NCI-H128 (cell line): ENCODE results near the gene CTNNA2.
"Not testable (repeated sequence)": the region's sequence is repeated elsewhere in the genome, so short reads cannot be mapped to it uniquely, and the experiment has no call there.

ENCODE experiments used
- DNase-seq: peaks from one replicate; lab custom pipeline; 2025; ENCODE audit not compliant: unreplicated experiment; lab: John Stamatoyannopoulos, UW

Gene CTNNA2

DNA sequence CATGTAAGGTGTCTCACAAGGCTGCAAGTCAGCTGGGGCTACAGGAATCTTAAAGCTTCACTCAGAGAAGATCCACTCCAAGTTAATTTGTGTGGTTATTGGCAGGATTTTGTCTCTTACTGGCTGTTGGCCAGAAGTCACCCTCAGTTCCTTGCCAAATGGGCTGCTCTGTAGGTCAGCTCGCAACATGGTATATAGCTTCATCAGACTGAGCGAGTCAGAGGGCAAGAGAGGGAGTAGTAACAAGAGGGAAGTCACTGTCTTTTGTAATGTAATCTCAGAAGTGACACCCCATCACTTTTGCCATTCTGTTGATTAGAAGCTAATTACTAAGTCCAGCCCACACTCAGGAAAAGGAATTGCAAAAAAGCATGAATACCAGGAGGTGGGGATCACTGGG, 672.2 kb downstream of the CTNNA2 start:
- no peak for DNase-seq

DNA sequence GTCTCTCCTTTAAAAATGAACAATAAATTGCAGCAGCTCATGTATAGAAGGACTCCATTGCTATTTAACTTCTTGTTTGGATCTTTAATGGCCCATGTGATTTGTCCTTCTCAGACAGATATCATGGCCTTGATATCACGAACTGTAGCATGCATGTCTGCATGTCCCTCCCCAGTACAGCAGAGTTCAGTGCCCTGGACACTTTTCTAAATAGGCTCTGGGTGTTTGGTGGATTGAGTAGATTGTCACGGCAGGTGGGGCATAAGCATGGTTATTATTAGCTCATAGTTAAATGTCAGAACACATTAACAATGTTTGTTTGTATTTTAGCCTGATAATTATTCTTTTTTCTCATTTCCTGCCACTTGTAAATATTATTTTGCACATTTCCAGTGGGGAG, 673.4 kb downstream of the CTNNA2 start:
- no peak for DNase-seq

DNA sequence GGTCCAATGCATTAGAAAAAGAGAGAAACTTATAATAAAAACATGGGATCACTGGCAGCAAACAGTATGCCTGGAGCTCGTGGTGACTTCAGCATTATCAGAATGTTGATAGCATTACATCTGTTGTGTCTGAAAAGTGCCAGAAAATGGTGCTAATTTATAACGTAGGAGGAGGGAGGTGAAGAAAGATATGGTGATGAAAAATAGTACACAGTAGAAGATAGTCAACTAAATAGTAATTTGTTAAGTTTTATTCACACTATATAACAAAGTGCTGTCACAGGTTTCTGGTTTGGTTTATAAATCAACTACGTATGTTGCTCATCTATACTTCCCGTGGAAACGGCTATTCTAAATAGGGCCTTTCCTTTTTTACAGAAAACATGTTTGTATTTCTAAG, 674.3 kb downstream of the CTNNA2 start:
- DNase-seq, result no peak

DNA sequence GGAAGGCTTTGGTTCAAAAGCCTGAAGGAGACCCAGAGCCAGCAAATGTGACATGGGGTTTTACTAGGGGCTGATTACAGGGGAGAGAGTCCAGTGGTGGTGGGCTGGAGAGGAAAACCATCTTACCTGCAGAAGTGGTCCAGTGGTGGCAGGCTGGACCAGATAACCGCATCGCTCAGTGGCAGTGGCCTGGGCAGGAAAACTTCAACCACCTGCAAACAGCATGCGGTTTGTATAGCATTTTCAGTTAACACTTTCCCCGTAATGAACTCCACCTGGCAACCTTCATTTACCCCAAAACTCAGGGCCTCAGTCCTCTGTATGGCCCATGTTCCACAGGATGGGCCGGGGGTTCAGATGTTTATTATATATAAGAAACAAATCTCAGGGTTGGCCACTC, 677.3 kb downstream of the CTNNA2 start:
- DNase-seq, result no peak

DNA sequence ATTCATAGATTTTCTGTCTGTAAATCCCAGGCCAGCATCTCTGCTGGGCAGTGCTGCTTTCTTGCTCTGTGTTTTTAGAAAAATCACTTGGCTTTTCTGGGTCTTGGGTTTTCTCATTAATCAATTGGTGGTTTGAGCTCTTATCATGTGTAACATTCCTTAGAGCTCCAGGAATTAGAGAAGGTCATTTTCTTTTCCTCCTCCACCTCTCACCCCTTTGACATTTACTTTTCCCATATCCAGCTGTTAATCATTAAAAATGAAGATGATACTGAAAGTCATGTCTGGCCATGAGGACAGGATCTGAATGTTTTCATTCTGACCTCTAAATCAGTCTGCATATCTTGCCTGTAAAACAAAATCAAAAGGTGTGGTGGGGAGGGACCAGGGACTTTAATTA, 680.7 kb downstream of the CTNNA2 start:
- DNase-seq, result no peak

DNA sequence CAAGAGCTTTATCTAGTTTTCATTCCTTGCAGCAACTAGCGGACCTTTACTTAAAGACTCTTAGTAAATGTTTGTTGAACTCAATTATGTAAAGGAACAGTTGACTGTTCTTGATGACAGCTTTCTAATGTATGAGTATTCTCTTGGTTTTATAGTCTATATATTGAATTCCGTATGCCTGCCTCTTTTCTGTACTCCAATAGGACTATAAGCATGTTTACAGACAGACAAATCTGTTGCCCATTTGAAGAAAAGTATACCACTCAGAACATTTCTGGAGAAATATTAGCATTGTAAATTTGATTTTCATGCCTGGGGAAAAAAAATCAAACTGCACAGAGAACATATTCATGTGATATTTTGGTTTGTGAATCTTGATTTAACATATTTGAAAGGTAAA, 682.2 kb downstream of the CTNNA2 start:
- no peak for DNase-seq

DNA sequence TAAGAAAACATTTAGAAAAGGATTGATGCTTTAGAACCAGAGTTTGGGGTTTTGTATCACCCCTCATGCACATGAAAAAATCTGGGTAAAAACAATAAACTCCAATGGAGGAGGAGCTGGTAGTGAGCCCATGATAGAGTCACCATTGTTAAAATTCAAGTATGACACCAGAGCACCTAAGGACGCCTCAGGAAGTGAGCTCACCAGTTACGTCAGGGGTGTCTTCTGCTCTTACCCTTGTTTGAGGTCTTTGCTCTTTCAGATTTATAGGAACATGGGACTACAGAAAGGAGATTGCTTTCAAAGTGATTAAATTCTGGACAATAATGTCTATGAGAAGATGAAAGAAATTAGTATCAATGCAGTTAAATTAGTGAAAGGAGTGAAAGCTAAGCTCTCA, 685.2 kb downstream of the CTNNA2 start:
- no peak for DNase-seq

DNA sequence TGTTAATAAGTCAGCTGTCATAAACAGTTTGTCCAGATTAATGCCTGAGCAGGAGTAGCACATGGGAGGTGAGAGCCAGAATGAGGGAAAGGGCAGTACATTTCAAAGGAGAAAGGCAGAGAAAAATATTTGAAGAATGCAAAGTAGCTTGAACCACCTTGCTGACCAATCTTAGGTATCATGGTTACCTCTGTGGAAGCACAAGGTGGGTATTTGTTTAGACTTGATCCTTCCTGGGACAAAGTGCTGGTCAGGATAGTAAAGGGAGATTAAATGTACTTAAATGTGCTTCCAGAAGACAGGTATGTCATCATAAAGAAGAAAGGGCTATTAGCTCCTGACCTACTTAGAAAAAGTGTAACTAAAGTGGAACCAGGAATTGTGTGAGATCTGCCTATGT, 686.7 kb downstream of the CTNNA2 start:
- no peak for DNase-seq

DNA sequence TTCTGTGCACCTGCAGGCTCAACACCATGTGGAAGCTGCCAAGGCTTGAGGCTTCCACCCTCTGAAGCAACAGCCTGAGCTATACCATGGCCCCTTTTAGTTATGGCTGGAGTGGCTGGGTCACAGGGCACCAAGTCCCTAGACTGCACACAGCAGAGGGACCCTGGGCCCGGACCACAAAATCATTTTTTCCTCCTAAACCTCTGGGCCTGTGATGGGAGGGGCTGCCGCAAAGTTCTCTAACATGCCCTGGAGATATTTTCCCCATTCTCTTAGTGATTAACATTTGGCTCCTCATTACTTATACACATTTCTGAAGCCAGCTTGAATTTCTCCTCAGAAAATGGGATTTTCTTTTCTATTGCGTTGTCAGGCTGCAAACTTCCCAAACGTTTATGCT, 691.1 kb downstream of the CTNNA2 start:
- not testable (repeated sequence) for DNase-seq

DNA sequence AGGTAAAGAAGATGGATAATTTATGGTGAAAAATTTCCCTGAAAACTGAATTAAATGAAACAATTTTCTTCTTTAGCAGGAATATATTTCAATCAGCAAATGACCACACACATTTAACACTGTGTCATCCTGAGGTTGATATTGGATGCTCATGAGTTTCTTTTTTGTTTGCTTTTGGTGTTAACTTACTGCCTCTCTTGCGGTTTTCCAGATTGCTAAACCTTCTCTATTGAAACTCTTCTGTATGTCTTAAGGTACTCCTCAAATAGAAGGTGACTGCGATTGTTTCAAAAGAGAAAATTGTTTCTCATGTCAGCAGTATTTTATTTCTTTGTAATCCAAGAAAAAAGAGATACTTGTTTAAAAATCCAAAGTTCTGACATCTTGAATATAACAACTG, 692.6 kb downstream of the CTNNA2 start:
- DNase-seq, result no peak

DNA sequence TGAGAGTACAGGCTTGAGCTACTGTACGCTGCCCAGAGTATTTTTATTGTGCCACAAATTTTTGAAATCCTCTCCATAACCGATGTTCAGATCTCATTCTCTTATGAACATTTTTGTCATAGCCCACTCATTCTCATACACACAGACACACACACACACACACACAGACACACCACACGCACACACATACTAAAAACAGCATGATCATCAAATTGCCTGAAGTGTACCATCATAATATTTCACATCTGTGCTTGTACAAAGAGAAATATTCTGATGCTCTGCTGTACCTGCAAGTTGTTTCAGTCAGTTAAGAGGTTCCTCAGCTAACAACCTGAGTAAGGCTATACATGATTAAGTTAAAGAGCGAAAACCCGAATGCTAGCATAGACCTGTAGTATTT, 696.6 kb downstream of the CTNNA2 start:
- DNase-seq, result no peak

DNA sequence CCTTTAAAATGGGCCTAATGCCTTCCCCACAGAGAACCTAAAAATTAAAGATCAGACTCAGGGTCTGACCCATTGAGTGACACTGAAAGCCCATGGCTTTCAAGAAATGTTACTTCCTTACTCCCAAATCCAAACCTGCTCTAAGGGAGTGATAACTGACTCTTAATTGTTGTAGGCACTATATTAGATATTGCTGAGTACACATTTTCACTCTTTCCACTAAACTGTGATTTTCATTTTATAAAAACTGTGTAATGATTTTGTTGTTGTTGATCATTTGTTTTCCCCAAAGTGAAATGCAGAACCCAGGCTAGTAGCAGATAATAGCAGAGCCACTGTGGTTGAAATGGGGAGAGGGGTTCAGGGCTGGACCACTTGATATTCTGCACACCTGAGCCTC, 704.6 kb downstream of the CTNNA2 start:
- DNase-seq, result no peak

DNA sequence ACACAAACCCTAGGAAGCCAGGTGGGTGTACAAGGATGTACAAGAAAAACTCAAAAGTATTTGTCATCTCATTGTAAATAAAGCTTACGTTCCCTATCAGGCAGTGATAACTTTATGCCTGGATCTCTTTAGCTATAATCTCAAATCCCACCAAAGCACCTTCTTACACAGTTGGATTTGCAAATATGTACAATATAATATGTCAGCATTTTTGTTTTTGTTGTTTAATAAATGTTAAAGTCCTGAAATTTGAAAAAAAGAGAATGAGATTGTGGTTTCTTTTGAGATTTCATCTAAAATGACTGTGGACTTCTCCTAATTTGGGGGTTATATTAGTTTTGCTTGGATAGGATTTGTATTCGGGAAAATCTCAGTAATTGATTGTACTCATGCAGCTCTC, 709.8 kb downstream of the CTNNA2 start:
- no peak for DNase-seq

DNA sequence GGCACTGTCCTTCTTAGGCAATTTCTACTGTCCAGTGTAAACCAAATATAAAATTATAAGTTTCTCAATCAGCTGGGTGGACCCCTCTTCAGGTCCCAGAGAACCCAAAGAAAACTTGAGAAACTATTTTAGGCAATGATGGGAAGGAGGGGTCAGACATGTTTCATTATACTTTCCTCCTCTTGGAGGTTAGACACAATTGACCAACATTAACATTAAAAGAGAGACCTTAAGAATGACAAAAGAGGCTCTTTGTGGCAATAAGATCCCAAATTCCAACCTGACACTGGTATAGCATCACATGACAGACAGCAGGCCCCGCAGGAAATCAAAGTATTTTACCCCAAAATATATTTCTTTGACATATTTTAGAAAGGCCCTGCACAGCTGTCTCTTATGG, 718.6 kb downstream of the CTNNA2 start:
- no peak for DNase-seq

DNA sequence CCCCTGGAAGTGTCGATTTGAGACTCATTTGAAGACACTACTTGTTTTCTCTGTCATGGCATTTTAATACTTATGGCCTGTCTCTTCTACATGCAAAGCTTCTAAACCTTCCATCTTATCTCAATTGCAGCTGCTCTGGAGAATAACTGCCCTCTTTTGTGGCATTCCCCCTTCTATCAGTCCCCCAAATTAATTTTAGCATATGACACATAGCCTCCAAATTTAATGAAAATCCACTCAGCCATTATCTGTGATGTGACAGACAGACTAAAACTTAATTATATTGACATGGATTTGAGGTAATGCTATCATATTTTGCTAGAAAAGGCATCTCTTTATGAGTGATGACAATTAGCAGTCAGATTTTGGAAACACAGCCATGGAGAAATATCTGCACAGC, 720.5 kb downstream of the CTNNA2 start:
- DNase-seq, result no peak

DNA sequence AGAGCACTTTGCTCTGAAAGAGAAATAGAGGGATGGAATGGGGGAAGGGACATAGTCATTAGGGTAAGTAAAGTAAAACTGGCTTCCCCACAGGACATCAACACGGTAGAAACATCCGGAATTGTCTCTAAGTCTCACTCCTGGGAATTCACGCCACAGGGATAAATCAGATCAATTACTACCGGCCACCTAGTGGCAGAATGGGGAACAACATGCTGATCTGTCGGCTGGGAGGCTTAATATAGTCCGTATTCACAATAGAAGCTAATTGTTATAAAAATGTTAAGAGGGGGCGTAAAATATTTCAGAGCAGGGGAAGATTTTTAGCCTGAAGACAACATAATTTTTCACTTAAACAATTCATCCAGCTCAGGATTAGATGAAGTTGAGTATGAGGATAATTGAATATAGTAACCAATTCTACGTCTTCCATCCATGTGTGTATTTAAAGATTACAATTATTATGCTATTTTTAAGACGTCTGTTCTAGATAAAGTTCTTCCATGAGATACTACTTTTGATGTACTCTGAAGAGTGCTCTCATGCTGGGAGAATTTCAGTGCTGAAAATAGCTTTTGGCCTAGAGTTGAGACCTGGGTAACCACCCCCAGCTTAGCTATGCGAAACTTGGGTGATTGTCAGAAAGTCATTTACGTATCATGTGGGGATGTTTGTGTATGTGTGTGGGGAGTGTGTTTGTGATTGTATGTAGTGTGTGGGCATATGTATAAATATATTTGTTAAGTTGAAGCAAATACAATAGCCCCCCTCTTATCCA, 726.0 kb downstream of the CTNNA2 start:
- no peak for DNase-seq

DNA sequence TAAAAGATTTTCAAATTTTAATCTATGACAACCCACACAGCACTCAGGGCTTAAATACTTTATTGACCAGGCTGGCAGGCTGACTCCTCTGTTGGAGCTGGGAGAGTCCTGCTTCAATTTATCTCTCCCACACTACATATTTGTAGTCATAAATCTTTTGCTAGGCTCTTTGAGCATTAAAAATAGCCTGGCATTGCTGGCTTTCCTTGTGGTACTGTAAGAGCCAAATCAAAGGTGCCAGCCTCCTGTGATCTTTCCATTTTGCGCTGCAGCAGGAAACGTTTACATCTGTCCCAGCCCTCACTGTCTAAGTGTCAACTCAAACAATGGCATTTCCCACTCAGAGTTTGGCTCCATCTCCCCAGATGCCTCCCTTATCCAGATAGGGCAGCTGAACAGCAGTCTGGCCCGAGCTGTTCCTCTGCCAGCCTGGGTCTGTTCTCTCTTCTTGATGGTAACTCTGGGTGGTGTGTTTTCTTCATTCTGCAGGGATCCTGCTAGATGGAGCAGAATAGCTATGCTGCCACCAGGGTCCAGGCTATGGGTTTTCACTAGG, 729.6 kb downstream of the CTNNA2 start:
- DNase-seq, result no peak

DNA sequence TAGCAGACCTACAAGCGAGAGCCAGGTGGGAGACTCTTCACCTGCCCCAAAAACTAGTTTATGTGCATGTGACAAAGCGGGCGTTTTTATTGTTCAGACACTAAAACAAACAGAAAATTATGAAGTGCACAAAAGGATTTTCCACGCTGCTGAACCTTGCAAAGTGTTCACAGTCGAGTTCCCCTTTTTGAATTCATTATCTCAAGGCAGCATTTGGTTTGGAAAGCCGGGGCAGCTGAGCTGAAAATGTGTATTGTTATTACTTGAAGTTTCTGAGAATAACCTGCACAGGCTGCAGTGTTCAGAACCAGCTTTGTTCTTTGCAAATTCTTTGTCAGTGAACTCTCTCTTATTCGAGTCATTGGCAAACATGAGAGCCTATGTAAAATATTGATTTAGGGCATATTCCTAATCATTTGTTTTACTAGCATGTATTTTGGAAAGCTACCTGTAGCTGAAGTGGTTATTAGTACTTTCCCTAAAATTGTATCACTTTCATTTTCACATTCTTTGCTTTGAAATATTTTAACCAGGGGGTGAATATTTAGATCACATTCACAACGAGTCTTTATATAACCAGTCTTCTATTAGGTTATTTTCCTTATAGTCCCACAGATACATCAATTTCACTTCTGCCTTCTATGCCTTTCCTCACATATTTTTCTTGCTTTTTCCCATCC, 732.2 kb downstream of the CTNNA2 start:
- DNase-seq, result no peak

DNA sequence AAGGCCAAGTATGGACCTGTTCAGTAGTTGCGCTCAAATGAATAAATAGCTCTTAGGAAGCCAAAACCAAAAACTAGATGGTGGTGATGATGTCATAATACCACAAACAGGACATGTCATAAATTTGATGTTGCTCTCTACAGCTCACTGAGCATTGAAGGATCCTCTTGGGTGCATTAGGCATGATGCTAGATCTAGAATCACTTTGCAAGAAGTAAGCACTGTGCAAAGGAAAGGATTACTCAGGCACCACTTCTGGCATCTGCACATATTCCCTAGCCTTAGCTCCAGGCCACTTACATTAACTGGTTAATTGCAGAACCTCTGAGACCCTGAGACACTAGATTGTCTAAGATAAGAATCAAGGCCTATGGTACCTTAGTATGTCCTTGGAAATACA, 733.7 kb downstream of the CTNNA2 start:
- no peak for DNase-seq

DNA sequence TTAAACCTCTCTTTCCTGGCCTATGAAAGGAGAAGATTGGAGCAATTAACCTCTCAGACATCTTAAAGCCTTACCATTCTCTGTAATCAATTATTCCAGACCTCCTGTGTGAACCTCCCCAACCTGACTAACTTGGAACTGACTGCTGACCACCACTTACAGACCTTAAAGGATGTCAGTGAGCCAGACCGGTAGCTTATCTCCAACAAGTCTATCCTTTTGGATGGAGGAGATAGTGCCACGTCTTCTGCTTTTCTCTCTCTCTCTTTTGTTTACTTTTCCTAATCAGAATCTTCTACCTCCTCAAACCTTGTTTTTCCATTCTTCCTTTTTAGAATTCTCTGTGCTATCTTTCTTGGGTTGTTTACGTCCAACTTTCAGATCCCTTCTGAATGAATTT, 734.5 kb downstream of the CTNNA2 start:
- DNase-seq, result no peak

DNA sequence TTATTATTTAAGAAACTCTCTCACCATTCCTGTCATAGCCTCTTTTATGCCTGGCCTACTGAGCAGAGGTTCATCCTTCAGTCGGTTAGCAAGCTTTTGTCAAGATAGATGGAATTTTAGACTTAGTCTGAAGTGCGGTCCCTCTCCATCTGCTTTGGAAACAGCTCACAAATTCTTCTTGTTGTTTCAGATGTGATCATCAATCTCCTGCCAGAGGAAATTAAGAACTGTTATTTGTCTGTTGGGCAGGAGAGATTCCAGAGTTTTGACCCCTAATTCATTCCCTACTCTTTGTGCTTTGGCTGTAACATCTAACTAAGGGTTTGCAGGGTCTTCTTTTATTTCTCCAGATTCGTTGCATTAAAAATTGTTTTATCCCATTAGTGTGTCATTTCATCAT, 735.3 kb downstream of the CTNNA2 start:
- DNase-seq, result no peak

DNA sequence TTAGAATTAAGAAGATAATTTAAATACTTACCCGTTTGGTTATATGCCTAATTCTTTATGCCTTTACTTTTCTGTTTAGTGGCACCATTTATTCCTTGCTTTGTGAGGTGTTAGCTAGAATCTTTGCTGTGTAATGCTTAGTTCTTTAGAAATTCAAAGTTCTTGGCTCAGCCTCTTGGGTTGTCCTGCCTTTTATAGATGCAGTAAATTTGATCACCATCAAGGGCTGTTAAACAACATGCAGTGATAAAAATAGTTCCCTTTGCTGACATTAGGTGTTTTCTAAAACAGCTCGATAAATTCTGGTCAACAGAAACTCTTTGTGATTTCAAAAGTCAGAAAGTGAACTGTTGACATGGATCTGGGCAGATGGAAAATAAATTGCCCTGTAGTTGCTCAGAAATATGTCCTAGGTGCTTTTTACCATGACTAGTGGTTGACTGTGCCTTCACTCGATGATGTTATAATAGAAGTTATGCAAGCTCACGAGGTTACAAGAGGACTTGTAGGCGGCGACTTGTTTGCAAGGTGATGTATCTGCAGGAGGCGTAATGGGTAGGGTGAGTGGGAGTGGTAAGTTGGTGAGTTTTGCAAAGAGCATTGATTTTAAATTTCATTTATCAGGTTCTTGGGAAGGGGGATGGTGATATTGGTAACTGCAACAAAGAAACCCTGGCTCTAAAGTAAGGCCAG, 739.6 kb downstream of the CTNNA2 start:
- no peak for DNase-seq
